ENCODE measurements around the gene TMEM38B.

Gene TMEM38B

DNA sequence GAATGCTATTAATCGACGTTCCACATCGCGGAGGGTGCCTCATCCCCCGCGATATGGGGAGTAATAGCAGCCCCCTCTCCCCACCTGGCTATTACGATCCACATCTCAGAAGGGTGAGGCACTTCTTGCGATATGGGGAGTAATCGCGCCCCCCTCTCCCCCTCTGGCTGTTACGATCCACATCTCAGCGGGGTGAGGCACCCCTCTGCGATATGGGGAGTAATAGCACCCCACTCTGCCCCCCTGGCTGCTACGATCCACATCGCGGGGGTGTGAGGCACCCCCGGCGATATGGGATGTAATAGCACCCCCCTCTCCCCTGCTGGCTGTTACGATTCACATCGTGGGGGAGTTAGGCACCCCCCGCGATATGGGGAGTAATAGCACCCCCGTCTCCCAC, 128.5 kb downstream of the TMEM38B start:
- no peaks in the 10 kb centered on the region for H3K27me3 ChIP-seq (ENCODE audit: control insufficient read depth in 5 of 5, insufficient read depth in 4 of 5, low read length in 5 of 5)
- H3K4me1 ChIP-seq (ENCODE audit: control insufficient read depth in 5 of 5, insufficient read depth in 5 of 5, low read length in 5 of 5) = no peaks in the 10 kb centered on the region
- no peak overlapping the region for H3K27ac ChIP-seq (ENCODE audit: low read depth, low read length)
- no peaks in the 10 kb centered on the region for H3K36me3 ChIP-seq (ENCODE audit: control insufficient read depth in 5 of 5, insufficient read depth in 5 of 5, low read length in 5 of 5)
- no peak overlapping the region for H3K4me3 ChIP-seq (ENCODE audit: low read depth in 1 of 5, low read length in 5 of 5)
- peaks cover 0 to 14% (median 12%) of the 10 kb centered on the region in 5 donors for H3K9me3 ChIP-seq (ENCODE audit: control insufficient read depth in 5 of 5, low read length in 5 of 5)
- no peak overlapping the region for H3K9ac ChIP-seq (ENCODE audit: low read length in 5 of 5)

Measured in subcutaneous abdominal adipose tissue (tissue), 5 donors.